ENCODE measurements around the gene CFAP54. TPM values are rescaled to one million over a fixed set of nuclear protein-coding genes. Genes with fewer than 3 reads are reported as not detected.
"Not testable (repeated sequence)": the region's sequence is repeated elsewhere in the genome, so short reads cannot be mapped to it uniquely, and the experiment has no call there.

The CFAP54 gene
- total RNA-seq, 1 donor from 2014 or later = 1.7 TPM

DNA sequence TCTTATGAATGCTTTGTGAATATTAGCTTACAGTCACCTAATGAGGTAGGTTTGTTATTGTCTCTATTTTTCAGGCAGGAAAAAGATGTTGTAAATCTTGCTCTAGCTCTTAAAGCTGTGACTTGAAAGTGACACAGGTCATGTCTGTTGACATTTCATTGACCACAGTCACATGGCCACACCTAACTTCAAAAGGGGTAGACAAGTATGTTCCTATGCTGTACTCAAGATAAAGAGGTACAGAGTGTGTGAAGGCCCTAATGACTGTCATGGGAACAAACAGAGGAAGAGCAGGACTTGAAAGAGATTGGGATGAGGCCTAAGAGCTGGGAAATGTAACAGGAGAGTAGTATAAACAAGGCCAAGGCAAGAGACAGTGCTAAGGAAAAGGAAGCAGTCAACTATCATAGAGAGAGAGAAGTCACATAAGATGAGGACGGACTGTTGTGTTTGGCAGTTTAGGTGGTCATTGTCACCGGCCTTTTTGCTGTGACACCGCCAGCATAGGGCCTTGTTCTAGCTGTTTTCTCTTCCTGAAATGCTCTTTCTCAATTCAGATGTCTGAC lies 181.0 kb downstream of the CFAP54 start:
- DNase-seq (ENCODE audit: extremely low spot score in 2 of 2) = no peak
- no peaks in the 10 kb centered on the region for H3K36me3 ChIP-seq

DNA sequence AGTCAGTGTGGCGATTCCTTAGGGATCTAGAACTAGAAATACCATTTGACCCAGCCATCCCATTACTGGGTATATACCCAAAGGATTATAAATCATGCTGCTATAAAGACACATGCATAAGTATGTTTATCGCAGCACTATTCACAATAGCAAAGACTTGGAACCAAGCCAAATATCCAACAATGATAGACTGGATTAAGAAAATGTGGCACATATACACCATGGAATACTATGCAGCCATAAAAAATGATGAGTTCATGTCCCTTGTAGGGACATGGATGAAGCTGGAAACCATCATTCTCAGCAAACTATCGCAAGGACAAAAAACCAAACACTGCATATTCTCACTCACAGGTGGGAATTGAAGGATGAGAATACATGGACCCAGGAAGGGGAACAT lies 186.1 kb downstream of the CFAP54 start:
- intact Hi-C loops (cut with DNase I) = not testable (repeated sequence)

More for the DNA sequence above, 181.0 kb downstream of the CFAP54 start:
- Histone ChIP-seq H3K4me3 (no peak overlapping the region), H3K27ac (no peak overlapping the region), H3K4me1 (no peaks in the 10 kb centered on the region), H3K27me3 (no peaks in the 10 kb centered on the region), H3K9me3 (no peaks in the 10 kb centered on the region)
- intact Hi-C loops (cut with DNase I) = no loop called here
- no peak for TF ChIP-seq POLR2AphosphoS5 (IDR thresholded peaks at IDR 0.05; ENCODE audit: insufficient read depth in 1 of 2, low read depth in 1 of 2)
- no peak for TF ChIP-seq POLR2A (IDR thresholded peaks at IDR 0.05)
- TF ChIP-seq, protein P1, sequence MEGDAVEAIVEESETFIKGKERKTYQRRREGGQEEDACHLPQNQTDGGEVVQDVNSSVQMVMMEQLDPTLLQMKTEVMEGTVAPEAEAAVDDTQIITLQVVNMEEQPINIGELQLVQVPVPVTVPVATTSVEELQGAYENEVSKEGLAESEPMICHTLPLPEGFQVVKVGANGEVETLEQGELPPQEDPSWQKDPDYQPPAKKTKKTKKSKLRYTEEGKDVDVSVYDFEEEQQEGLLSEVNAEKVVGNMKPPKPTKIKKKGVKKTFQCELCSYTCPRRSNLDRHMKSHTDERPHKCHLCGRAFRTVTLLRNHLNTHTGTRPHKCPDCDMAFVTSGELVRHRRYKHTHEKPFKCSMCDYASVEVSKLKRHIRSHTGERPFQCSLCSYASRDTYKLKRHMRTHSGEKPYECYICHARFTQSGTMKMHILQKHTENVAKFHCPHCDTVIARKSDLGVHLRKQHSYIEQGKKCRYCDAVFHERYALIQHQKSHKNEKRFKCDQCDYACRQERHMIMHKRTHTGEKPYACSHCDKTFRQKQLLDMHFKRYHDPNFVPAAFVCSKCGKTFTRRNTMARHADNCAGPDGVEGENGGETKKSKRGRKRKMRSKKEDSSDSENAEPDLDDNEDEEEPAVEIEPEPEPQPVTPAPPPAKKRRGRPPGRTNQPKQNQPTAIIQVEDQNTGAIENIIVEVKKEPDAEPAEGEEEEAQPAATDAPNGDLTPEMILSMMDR (IDR thresholded peaks at IDR 0.05) = no peak

DNA sequence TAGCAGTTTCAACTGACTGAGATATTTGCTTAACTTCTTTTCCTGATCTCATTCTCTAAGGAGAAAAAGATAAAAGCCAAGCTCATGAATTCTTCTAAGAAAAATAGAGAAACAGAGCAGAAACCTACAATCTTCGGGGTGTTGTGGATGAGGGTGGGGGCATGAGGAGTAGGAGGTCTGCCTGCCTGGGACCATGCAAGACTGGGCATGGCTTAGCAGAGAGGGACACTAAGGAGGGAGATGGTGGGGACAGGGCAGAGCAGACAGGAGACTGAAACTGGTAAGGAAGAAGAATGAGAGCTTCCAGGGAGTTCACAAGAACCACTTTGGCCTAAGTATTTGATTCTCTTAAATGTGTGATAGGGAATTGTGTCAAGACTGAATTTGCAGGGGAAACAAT lies 188.0 kb downstream of the CFAP54 start:
- no peaks in the 10 kb centered on the region for H3K27me3 ChIP-seq
- no peaks in the 10 kb centered on the region for H3K36me3 ChIP-seq
- DNase-seq (ENCODE audit: extremely low spot score in 2 of 2) = no peak
- H3K9me3 ChIP-seq = no peaks in the 10 kb centered on the region
- no peaks in the 10 kb centered on the region for H3K4me1 ChIP-seq
- intact Hi-C loops (cut with DNase I) = no loop called here
- TF ChIP-seq POLR2A (IDR thresholded peaks at IDR 0.05) (no peak), POLR2AphosphoS5 (IDR thresholded peaks at IDR 0.05; ENCODE audit: insufficient read depth in 1 of 2, low read depth in 1 of 2) (no peak)
- TF ChIP-seq, protein P1 (IDR thresholded peaks at IDR 0.05) = no peak
- no peak overlapping the region for H3K4me3 ChIP-seq
- no peak overlapping the region for H3K27ac ChIP-seq

More for the DNA sequence above, 186.1 kb downstream of the CFAP54 start:
- not testable (repeated sequence) for H3K27ac ChIP-seq; H3K27me3 ChIP-seq; H3K9me3 ChIP-seq; DNase-seq (ENCODE audit: extremely low spot score in 2 of 2); H3K36me3 ChIP-seq; H3K4me3 ChIP-seq; H3K4me1 ChIP-seq

DNA sequence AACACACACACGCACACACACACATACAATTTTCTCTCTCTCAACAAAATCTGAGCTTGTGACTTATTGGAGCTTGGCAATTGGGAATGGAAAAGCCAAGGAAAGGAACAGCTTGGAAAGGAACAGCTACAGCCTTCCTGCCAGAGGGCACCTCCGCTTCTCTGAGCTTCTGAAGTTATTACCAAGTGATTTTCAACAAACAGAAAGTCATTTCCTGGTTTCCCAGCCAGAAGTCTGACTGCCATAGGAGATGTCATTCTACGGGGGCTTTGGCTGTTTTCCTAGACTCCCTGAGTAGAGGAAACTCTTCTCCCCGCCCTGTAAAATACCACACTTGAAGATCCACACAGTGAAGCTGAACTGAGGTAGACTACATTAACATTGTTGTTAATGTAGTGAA lies 198.3 kb downstream of the CFAP54 start:
- DNase-seq (ENCODE audit: extremely low spot score in 2 of 2) = no peak
- intact Hi-C loops (cut with DNase I) = no loop called here
- Histone ChIP-seq H3K27me3 (no peaks in the 10 kb centered on the region), H3K27ac (no peak overlapping the region), H3K4me1 (no peaks in the 10 kb centered on the region), H3K9me3 (no peaks in the 10 kb centered on the region), H3K4me3 (no peak overlapping the region), H3K36me3 (no peaks in the 10 kb centered on the region)
- TF ChIP-seq, protein P1 (IDR thresholded peaks at IDR 0.05) = no peak
- TF ChIP-seq POLR2A (IDR thresholded peaks at IDR 0.05) (no peak), POLR2AphosphoS5 (IDR thresholded peaks at IDR 0.05; ENCODE audit: insufficient read depth in 1 of 2, low read depth in 1 of 2) (no peak)

- no peak overlapping the region for H3K4me3 ChIP-seq
- DNase-seq (ENCODE audit: extremely low spot score in 2 of 2) = no peak
- TF ChIP-seq POLR2AphosphoS5 (IDR thresholded peaks at IDR 0.05; ENCODE audit: insufficient read depth in 1 of 2, low read depth in 1 of 2) (no peak), POLR2A (IDR thresholded peaks at IDR 0.05) (no peak)
- TF ChIP-seq, protein P1 (IDR thresholded peaks at IDR 0.05) = no peak
- no peaks in the 10 kb centered on the region for H3K27me3 ChIP-seq
- H3K9me3 ChIP-seq = no peaks in the 10 kb centered on the region
- H3K4me1 ChIP-seq = no peaks in the 10 kb centered on the region
- intact Hi-C loops (cut with DNase I) = no loop called here
- H3K27ac ChIP-seq = no peak overlapping the region
- no peaks in the 10 kb centered on the region for H3K36me3 ChIP-seq
Measured at GRCh38 chr12:96698521-96698920, 209.1 kb downstream of the CFAP54 start.
